B cell (primary cell): Measurements from ENCODE around the gene SLC5A5. TPM values are rescaled to one million over a fixed set of nuclear protein-coding genes. Genes with fewer than 3 reads are reported as not detected.

ENCODE experiments used
- ATAC-seq: fragments of 200-7000 bp; cut with Tn5 transposase; one replicate; pipeline ENCODE4 v1.10.0; 2021; ENCODE audit warnings: low read depth, mild to moderate bottlenecking, moderate number of reproducible peaks, moderate library complexity
- CTCF ChIA-PET: fragments of 350-600 bp; sonication (Branson Sonifier 250); formaldehyde crosslinking; loops from one replicate; lab custom pipeline; 2021; ENCODE audit warnings: antibody characterized with exemption, inconsistent platforms; lab: Charles Lee
- POLR2A ChIA-PET: fragments of 350-600 bp; sonication (Branson Sonifier 250); formaldehyde crosslinking; loops from one replicate; lab custom pipeline; 2021; ENCODE audit warnings: antibody characterized with exemption; lab: Charles Lee
- DNase-seq: peaks from one replicate; pipeline ENCODE4 v3.0.0; 2013
- H2AFZ ChIP-seq: 2 replicates; pipeline ENCODE4 v1.6.1; 2012; ENCODE audit warnings: mild to moderate bottlenecking, low read depth, low read length; ENCODE audit not compliant: insufficient read depth, poor library complexity, severe bottlenecking
- H3K27ac ChIP-seq, 2 donors: 1 replicate in 1 of 2; 2 replicates in 1 of 2; pipeline ENCODE4 v1.5.1; 2012 to 2013; ENCODE audit warnings: low read length in 2 of 2, mild to moderate bottlenecking in 2 of 2, moderate library complexity in 1 of 2
- H3K27me3 ChIP-seq, 4 experiments: fragments of 200-600 bp in 1 of 4; sonication (generic) in 1 of 4; replicated peaks in 1 of 4; 1 replicate in 2 of 4; 2 replicates in 2 of 4; pipeline versions ENCODE4 v1.6.1 to v1.7.0; 2013 to 2016; ENCODE audit warnings: low read length in 3 of 4, mild to moderate bottlenecking in 2 of 4, mixed read lengths in 1 of 4, moderate library complexity in 1 of 4; ENCODE audit not compliant: insufficient read depth in 4 of 4, control insufficient read depth in 3 of 4; ENCODE audit errors: control extremely low read depth in 1 of 4
- H3K36me3 ChIP-seq, 2 experiments: replicated peaks in 1 of 2; 1 replicate in 1 of 2; 2 replicates in 1 of 2; pipeline versions ENCODE4 v1.6.1 to v1.7.1; 2013; ENCODE audit warnings: low read length in 1 of 2; ENCODE audit not compliant: insufficient read depth in 2 of 2, control insufficient read depth in 1 of 2; ENCODE audit errors: control extremely low read depth in 1 of 2, extremely low read depth in 1 of 2
- H3K4me1 ChIP-seq, 2 donors: fragments of 200-600 bp in 1 of 2; sonication (generic) in 1 of 2; 1 replicate in 1 of 2; 2 replicates in 1 of 2; pipeline versions ENCODE4 v1.5.1 to v1.6.1; 2013 to 2017; ENCODE audit warnings: low read length in 2 of 2; ENCODE audit not compliant: control insufficient read depth in 2 of 2, insufficient read depth in 2 of 2
- H3K4me2 ChIP-seq: replicated peaks from 2 replicates; pipeline ENCODE3; 2012; ENCODE audit warnings: mild to moderate bottlenecking, low read depth, low read length; ENCODE audit not compliant: poor library complexity, severe bottlenecking
- H3K4me3 ChIP-seq, 5 experiments: fragments of 200-600 bp in 1 of 5; sonication (generic) in 1 of 5; 1 replicate in 3 of 5; 2 replicates in 2 of 5; pipeline versions ENCODE4 v1.5.1 to v1.7.0; 2011 to 2016; ENCODE audit warnings: low read length in 4 of 5, mild to moderate bottlenecking in 4 of 5, low read depth in 2 of 5, control low read depth in 1 of 5, moderate library complexity in 1 of 5; ENCODE audit not compliant: insufficient read depth in 1 of 5; ENCODE audit errors: control extremely low read depth in 1 of 5, extremely low read depth in 1 of 5
- H3K79me2 ChIP-seq: fragments of 200-600 bp; sonication (generic); one replicate; pipeline ENCODE4 v1.6.0; 2016; ENCODE audit warnings: low read length; ENCODE audit not compliant: control insufficient read depth, insufficient read depth
- H3K9ac ChIP-seq: fragments of 200-600 bp; sonication (generic); 2 replicates; pipeline ENCODE4 v1.6.1; 2017; ENCODE audit warnings: mild to moderate bottlenecking, low read length, moderate library complexity
- H3K9me3 ChIP-seq, 3 donors: one replicate each; pipeline versions ENCODE4 v1.6.1 to v1.7.1; 2013; ENCODE audit warnings: low read length in 2 of 3; ENCODE audit not compliant: control insufficient read depth in 2 of 3, insufficient read depth in 1 of 3; ENCODE audit errors: control extremely low read depth in 1 of 3
- H4K20me1 ChIP-seq: 2 replicates; pipeline ENCODE4 v1.6.0; 2012; ENCODE audit warnings: mild to moderate bottlenecking, low read length; ENCODE audit not compliant: insufficient read depth, control insufficient read depth, poor library complexity, severe bottlenecking
- H3K27ac Mint-ChIP-seq: one replicate; pipeline ENCODE4 v1.8.0; 2021; ENCODE audit warnings: mixed read lengths
- H3K27me3 Mint-ChIP-seq: one replicate; pipeline ENCODE4 v1.8.0; 2021; ENCODE audit warnings: mixed read lengths
- H3K4me1 Mint-ChIP-seq: one replicate; pipeline ENCODE4 v1.8.0; 2021; ENCODE audit warnings: mixed read lengths
- H3K4me3 Mint-ChIP-seq: one replicate; pipeline ENCODE4 v1.8.0; 2021; ENCODE audit warnings: mixed read lengths
- H3K9me3 Mint-ChIP-seq: one replicate; pipeline ENCODE4 v1.8.0; 2022; ENCODE audit warnings: mixed read lengths; ENCODE audit not compliant: insufficient read depth
- CTCF ChIP-seq: fragments of 200-600 bp; IDR thresholded peaks from one replicate; pipeline ENCODE4 v1.8.0; 2022; ENCODE audit warnings: antibody characterized with exemption, mild to moderate bottlenecking
- EZH2 ChIP-seq: IDR thresholded peaks from 2 replicates; pipeline ENCODE4 v1.6.1; 2012; ENCODE audit warnings: borderline replicate concordance, low read depth, mild to moderate bottlenecking, moderate library complexity, low read length; ENCODE audit not compliant: insufficient read depth, poor library complexity, severe bottlenecking
- WGBS: methylation state at CpG from one replicate; pipeline ENCODE4 v1.1.5; 2013; ENCODE audit warnings: missing lambda C conversion rate; ENCODE audit not compliant: insufficient coverage; 5-methylcytosine and 5-hydroxymethylcytosine counted together
- intact Hi-C: fragments of 100-400 bp; cut with micrococcal nuclease; formaldehyde crosslinking; loops from one replicate; pipeline ENCODE4 v1.10.0; 2022
- polyA plus RNA-seq: library from polyadenylated mRNA; depleted of rRNA; stranded (reverse); fragments of >200 nt; gene quantifications from 2 replicates; pipeline ENCODE4 v1.2.3, GENCODE V29; 2012
- total RNA-seq, 2 donors: library from RNA; stranded (reverse); fragments of 120-200 nt in 1 of 2; gene quantifications; 1 replicate in 1 of 2; 2 replicates in 1 of 2; pipeline versions ENCODE4 v1.2.3 to v1.2.4, GENCODE V29; 2013 to 2022

SLC5A5 gene
- total and polyA plus RNA-seq, 2 donors (not counting 1 experiment from before 2014, with no cell fraction given) = 0.07 to 0.40 TPM

DNA sequence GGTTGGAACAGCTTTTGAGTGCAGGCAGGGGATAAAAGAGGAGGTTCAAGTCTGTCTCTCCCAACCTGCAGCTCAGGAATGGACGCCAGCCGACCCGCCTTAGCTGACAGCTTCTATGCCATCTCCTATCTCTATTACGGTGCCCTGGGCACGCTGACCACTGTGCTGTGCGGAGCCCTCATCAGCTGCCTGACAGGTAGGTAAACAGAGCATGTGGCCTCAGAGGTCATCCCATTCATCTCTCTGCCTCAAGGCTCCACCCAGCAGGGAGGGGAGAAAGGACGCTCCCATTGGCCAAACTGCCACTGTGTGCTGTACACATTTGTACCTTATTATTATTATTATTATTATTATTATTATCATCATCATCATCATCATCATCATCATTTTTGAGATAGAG lies 16.5 kb downstream of the SLC5A5 start:
- Histone ChIP-seq H3K36me3 (no peaks in the 10 kb centered on the region), H4K20me1 (no peaks in the 10 kb centered on the region), H3K79me2 (no peaks in the 10 kb centered on the region), H3K9ac (no peak overlapping the region), H2AFZ (no peak overlapping the region), H3K27ac (no peak overlapping the region), H3K4me3 (no peak overlapping the region), H3K4me2 (no peak overlapping the region), H3K27me3 (no peaks in the 10 kb centered on the region), H3K4me1 (peaks cover 35 to 37% of the 10 kb centered on the region in 2 donors), H3K9me3 (no peaks in the 10 kb centered on the region)
- Mint-ChIP-seq H3K27ac (no peak overlapping the region), H3K4me3 (no peak overlapping the region), H3K9me3 (no peaks in the 10 kb centered on the region), H3K4me1 (peaks cover 23% of the 10 kb centered on the region), H3K27me3 (peaks cover 4% of the 10 kb centered on the region)
- no peak for TF ChIP-seq CTCF
- TF ChIP-seq EZH2 = no peak
- ATAC-seq (no peak), DNase-seq (no peak)
- intact Hi-C loops = no loop called here
- ChIA-PET POLR2A (no interaction called here), CTCF (no interaction called here)
- WGBS = 89% methylated on average over 5 of the region's 7 CpGs

GRCh38 chr19:17889609-17890214 lies 18.0 kb downstream of the SLC5A5 start:
- intact Hi-C loops = no loop called here
- no peak for DNase-seq
- no peaks in the 10 kb centered on the region for H3K9me3 Mint-ChIP-seq
- H3K4me2 ChIP-seq = no peak overlapping the region
- no peaks in the 10 kb centered on the region for H3K79me2 ChIP-seq
- H3K27ac Mint-ChIP-seq = peak overlapping the region; percentile 10
- TF ChIP-seq EZH2 (no peak), CTCF (no peak)
- POLR2A ChIA-PET = no interaction called here
- peaks cover 22% of the 10 kb centered on the region in 2 donors for H3K4me1 ChIP-seq
- no peaks in the 10 kb centered on the region for H4K20me1 ChIP-seq
- 74% methylated on average over 11 of the region's 18 CpGs for WGBS
- H3K4me1 Mint-ChIP-seq = peaks cover 15% of the 10 kb centered on the region
- H3K4me3 Mint-ChIP-seq = no peak overlapping the region
- H2AFZ ChIP-seq = no peak overlapping the region
- no peaks in the 10 kb centered on the region for H3K9me3 ChIP-seq
- H3K27me3 ChIP-seq = no peaks in the 10 kb centered on the region
- no peak overlapping the region for H3K27ac ChIP-seq
- CTCF ChIA-PET = interaction anchor here (0.6 kb wide), 1 partner anchor 20 kb away, joined by 3 read pairs; no protein-coding TSS in a partner anchor
- no peak for ATAC-seq
- H3K4me3 ChIP-seq = no peak overlapping the region
- no peaks in the 10 kb centered on the region for H3K36me3 ChIP-seq
- H3K9ac ChIP-seq = no peak overlapping the region
- H3K27me3 Mint-ChIP-seq = peaks cover 4% of the 10 kb centered on the region
